ENCODE measurements around the gene ACSM6. TPM values are rescaled to one million over a fixed set of nuclear protein-coding genes. Genes with fewer than 3 reads are reported as not detected.
"Not testable (repeated sequence)": the region's sequence is repeated elsewhere in the genome, so short reads cannot be mapped to it uniquely, and the experiment has no call there.

ACSM6 gene
- polyA plus RNA-seq, 1 experiment, result not detected

- no peak for DNase-seq (ENCODE audit: low read depth, low spot score)
- CTCF ChIA-PET, result interaction anchor here (0.6 to 7.2 kb wide), 13 partner anchors 8 to 398 kb away, joined by 3 to 67 read pairs (median 4); no protein-coding TSS in a partner anchor
- no peak overlapping the region for H3K4me3 ChIP-seq (ENCODE audit: low read depth, low read length)
- no peaks in the 10 kb centered on the region for H3K27me3 ChIP-seq (ENCODE audit: control insufficient read depth, insufficient read depth, low read length)
- TF ChIP-seq, protein P1, sequence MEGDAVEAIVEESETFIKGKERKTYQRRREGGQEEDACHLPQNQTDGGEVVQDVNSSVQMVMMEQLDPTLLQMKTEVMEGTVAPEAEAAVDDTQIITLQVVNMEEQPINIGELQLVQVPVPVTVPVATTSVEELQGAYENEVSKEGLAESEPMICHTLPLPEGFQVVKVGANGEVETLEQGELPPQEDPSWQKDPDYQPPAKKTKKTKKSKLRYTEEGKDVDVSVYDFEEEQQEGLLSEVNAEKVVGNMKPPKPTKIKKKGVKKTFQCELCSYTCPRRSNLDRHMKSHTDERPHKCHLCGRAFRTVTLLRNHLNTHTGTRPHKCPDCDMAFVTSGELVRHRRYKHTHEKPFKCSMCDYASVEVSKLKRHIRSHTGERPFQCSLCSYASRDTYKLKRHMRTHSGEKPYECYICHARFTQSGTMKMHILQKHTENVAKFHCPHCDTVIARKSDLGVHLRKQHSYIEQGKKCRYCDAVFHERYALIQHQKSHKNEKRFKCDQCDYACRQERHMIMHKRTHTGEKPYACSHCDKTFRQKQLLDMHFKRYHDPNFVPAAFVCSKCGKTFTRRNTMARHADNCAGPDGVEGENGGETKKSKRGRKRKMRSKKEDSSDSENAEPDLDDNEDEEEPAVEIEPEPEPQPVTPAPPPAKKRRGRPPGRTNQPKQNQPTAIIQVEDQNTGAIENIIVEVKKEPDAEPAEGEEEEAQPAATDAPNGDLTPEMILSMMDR (IDR thresholded peaks at IDR 0.05; ENCODE audit: low read depth, low read length), result peak; percentile 55
- H3K27ac ChIP-seq (ENCODE audit: low read depth, low read length), result no peak overlapping the region
- POLR2A ChIA-PET, result no interaction called here
- H3K9me3 ChIP-seq (ENCODE audit: control insufficient read depth, insufficient read depth, low read length), result no peaks in the 10 kb centered on the region
These were observed 7.7 kb downstream of the ACSM6 start for GRCh38 chr10:95201736-95202135.

DNA sequence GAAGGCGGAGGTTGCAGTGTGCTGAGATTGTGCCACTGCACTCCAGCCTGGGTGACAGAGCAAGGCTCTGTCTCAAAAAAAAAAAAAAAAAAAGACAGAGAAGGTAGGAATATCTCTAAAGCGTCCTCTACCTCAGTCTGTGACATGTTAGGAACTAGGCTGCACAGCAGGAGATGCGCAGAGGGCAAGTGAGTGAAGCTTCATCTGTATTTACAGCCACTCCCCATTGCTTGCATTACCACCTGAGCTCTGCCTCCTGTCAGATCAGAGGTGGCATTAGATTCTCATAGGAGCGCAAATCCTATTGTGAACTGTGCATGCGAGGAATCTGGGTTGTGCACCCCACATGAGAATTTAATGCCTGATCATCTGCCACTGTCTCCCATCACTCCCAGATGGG is 8.8 kb downstream of the ACSM6 start:
- POLR2A ChIA-PET; H3K4me3 ChIP-seq (ENCODE audit: low read depth, low read length); DNase-seq (ENCODE audit: low read depth, low spot score); H3K9me3 ChIP-seq (ENCODE audit: control insufficient read depth, insufficient read depth, low read length); H3K27me3 ChIP-seq (ENCODE audit: control insufficient read depth, insufficient read depth, low read length); H3K27ac ChIP-seq (ENCODE audit: low read depth, low read length): not testable (repeated sequence)
- CTCF ChIA-PET, result interaction anchor here (0.7 to 7.2 kb wide), 7 partner anchors 19 to 226 kb away, joined by 3 to 67 read pairs (median 8); no protein-coding TSS in a partner anchor

DNA sequence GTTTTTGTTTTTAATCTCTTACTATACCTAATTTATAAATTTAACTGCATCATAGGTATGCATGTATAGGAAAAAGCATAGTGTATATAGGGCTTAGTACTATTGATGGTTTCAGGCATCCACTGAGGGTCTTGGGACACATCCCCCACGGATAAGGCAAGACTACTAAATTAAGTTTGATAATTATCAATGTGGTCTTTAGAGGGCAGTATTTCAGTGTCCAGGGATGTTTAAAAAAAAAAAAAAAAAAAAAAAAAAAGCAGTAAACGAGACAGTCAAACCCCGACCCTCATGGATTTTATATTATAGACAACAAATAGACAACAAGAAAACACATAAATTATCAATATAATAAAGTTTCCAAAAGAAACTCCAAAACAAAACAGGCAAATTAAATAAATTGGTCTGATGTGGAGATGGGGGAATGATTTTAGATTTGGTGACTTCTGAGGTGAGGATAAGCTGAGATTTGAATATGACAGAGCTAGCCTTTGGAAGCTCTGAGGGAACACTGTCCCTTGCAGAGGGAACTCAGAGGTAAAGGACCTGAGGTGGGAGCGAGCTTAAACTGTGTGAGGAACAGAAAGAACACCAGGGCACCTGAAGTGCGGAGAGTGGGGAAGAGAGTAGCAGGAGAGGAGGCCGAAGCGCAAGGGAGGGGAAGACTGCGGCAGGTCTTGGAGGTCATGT is 14.8 kb downstream of the ACSM6 start:
- ChIA-PET CTCF (interaction anchor here (0.6 to 3.4 kb wide), 14 partner anchors 17 to 678 kb away, joined by 3 to 40 read pairs (median 5); no protein-coding TSS in a partner anchor), POLR2A (no interaction called here)
- Histone ChIP-seq H3K4me3 (ENCODE audit: low read depth, low read length) (no peak overlapping the region), H3K9me3 (ENCODE audit: control insufficient read depth, insufficient read depth, low read length) (no peaks in the 10 kb centered on the region), H3K27me3 (ENCODE audit: control insufficient read depth, insufficient read depth, low read length) (no peaks in the 10 kb centered on the region), H3K27ac (ENCODE audit: low read depth, low read length) (no peak overlapping the region)
- DNase-seq (ENCODE audit: low read depth, low spot score), result no peak
- TF ChIP-seq, protein P1 (IDR thresholded peaks at IDR 0.05; ENCODE audit: low read depth, low read length), result peak; percentile 56

GRCh38 chr10:95209509-95210127 is 15.6 kb downstream of the ACSM6 start:
- H3K27ac ChIP-seq (ENCODE audit: low read depth, low read length), result no peak overlapping the region
- H3K9me3 ChIP-seq (ENCODE audit: control insufficient read depth, insufficient read depth, low read length), result no peaks in the 10 kb centered on the region
- CTCF ChIA-PET, result interaction anchor here (0.6 to 3.4 kb wide), 15 partner anchors 8 to 677 kb away, joined by 3 to 40 read pairs (median 5); no protein-coding TSS in a partner anchor
- no peaks in the 10 kb centered on the region for H3K27me3 ChIP-seq (ENCODE audit: control insufficient read depth, insufficient read depth, low read length)
- DNase-seq (ENCODE audit: low read depth, low spot score), result no peak
- TF ChIP-seq, protein P1 (IDR thresholded peaks at IDR 0.05; ENCODE audit: low read depth, low read length), result no peak
- POLR2A ChIA-PET, result no interaction called here
- H3K4me3 ChIP-seq (ENCODE audit: low read depth, low read length), result no peak overlapping the region

DNA sequence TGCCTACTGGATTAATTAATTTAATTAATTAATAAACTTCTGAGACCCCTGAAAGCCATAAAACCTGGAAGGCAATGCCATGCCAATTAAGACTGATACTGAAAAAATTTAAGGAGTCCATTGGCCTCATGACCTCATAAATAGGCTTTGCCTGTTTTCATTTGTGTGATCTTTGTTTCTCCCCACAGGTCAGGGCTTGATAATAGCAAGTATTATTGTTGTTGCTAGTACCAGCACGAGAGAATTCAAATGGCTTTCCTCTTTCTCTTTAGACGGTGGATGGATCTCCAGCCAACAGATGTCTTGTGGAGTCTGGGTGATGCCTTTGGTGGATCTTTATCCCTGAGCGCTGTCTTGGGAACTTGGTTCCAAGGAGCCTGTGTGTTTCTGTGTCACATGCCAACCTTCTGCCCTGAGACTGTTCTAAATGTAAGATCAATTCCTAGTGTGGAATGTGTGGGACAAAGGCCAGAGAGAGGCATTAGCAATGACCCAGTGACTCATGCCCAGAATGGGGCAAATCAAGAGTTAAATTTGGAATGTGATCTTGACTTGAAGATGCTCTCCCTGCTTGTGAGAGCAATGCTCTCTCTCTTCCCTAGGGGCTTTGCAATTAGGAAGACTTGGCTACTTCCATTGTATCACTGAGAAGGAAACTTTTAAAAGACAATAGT is 17.7 kb downstream of the ACSM6 start:
- no peak overlapping the region for H3K27ac ChIP-seq (ENCODE audit: low read depth, low read length)
- POLR2A ChIA-PET, result no interaction called here
- TF ChIP-seq, protein P1 (IDR thresholded peaks at IDR 0.05; ENCODE audit: low read depth, low read length), result no peak
- CTCF ChIA-PET, result interaction anchor here (1.0 to 3.4 kb wide), 5 partner anchors 31 to 163 kb away, joined by 3 to 40 read pairs (median 8); no protein-coding TSS in a partner anchor
- no peak overlapping the region for H3K4me3 ChIP-seq (ENCODE audit: low read depth, low read length)
- no peak for DNase-seq (ENCODE audit: low read depth, low spot score)
- no peaks in the 10 kb centered on the region for H3K27me3 ChIP-seq (ENCODE audit: control insufficient read depth, insufficient read depth, low read length)
- H3K9me3 ChIP-seq (ENCODE audit: control insufficient read depth, insufficient read depth, low read length), result no peaks in the 10 kb centered on the region
